ENCODE measurements around the gene PIP5KL1. TPM values are rescaled to one million over a fixed set of nuclear protein-coding genes. Genes with fewer than 3 reads are reported as not detected.

PIP5KL1 gene
- polyA plus RNA-seq, 1 donor from 2014 or later, result 3.4 TPM

DNA sequence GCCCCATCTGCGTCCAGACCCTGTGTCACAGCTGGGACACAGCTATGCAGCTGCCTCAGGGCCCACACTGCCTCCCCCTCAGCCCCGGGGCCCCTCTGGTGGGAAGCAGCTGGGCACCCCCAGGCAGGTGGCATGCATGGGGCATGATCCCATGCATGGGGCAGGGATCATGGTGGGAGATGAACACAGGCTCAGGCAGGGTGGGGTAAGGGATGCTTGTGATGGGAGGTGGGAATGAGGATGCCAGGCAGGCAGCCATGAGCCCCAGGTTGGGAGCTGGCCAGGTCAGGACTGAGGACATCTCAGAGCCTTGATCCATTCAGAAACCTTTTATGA is 30.5 kb upstream of the PIP5KL1 start:
- H3F3A ChIP-seq (ENCODE audit: insufficient read depth, low read length, poor library complexity, severe bottlenecking), result no peaks in the 10 kb centered on the region
- H3K9me2 ChIP-seq (ENCODE audit: insufficient read depth, low read length), result no peaks in the 10 kb centered on the region
- TF ChIP-seq SMC3 (conservative IDR thresholded peaks at IDR 0.05; ENCODE audit: poor library complexity) (no peak), RAD21 (conservative IDR thresholded peaks at IDR 0.05) (no peak)
- TF ChIP-seq, protein P1, sequence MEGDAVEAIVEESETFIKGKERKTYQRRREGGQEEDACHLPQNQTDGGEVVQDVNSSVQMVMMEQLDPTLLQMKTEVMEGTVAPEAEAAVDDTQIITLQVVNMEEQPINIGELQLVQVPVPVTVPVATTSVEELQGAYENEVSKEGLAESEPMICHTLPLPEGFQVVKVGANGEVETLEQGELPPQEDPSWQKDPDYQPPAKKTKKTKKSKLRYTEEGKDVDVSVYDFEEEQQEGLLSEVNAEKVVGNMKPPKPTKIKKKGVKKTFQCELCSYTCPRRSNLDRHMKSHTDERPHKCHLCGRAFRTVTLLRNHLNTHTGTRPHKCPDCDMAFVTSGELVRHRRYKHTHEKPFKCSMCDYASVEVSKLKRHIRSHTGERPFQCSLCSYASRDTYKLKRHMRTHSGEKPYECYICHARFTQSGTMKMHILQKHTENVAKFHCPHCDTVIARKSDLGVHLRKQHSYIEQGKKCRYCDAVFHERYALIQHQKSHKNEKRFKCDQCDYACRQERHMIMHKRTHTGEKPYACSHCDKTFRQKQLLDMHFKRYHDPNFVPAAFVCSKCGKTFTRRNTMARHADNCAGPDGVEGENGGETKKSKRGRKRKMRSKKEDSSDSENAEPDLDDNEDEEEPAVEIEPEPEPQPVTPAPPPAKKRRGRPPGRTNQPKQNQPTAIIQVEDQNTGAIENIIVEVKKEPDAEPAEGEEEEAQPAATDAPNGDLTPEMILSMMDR (IDR thresholded peaks at IDR 0.05; ENCODE audit: poor library complexity, severe bottlenecking), result no peak
- no peaks in the 10 kb centered on the region for H3K9me3 ChIP-seq (ENCODE audit: low read length)
- H3K4me2 ChIP-seq (ENCODE audit: low read length), result no peak overlapping the region
- H3K79me2 ChIP-seq (replicated peaks; ENCODE audit: insufficient read depth, low read length), result peaks cover 10% of the 10 kb centered on the region
- H2AFZ ChIP-seq (ENCODE audit: low read depth, low read length), result no peak overlapping the region
- no peaks in the 10 kb centered on the region for H3K27me3 ChIP-seq (ENCODE audit: insufficient read depth, low read depth, low read length)
- no peak overlapping the region for H3K9ac ChIP-seq (ENCODE audit: low read length)
- H3K27ac ChIP-seq (ENCODE audit: low read length), result no peak overlapping the region
- H3K36me3 ChIP-seq (ENCODE audit: insufficient read depth, low read length), result no peaks in the 10 kb centered on the region
- H4K20me1 ChIP-seq (ENCODE audit: insufficient read depth), result no peaks in the 10 kb centered on the region
- no peak overlapping the region for H3K4me3 ChIP-seq (ENCODE audit: low read length)

DNA sequence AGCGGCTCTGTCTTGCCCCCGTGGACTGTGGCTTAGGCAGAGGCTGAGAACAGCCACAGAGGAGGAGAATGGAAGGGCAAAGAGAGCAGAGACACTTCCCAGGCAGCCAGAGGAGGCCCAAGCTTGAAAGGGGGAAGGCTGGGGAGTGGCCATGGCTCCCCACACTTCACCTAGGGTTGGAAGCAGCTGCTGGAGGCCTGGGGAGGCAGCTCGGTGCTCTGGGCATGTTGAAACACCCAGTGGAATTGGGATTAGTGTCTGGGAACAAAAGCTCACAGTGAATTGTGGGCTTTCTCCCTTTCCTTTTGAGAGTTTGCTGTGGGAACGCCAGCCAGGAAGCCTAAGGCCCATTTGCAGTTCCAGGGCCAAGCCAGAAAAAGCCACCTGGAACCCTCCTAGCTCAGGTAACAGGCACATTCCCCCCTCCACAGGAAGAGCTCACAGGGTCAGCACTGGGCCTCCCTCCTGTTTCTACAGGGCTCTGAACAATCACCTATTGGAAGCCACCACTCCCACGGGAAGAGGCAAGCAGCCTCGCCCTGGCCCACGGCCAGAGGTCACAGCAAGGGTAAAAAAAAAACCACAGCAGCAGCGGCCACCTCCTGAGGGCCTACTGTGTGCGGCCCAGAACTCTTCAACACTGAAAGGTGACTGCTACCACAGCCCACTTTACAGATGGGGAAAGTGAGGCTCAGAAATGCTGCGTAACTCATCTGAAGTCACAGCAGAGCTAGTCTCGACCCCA is 30.0 kb upstream of the PIP5KL1 start:
- no peak overlapping the region for H3K4me2 ChIP-seq (ENCODE audit: low read length)
- H3F3A ChIP-seq (ENCODE audit: insufficient read depth, low read length, poor library complexity, severe bottlenecking), result no peaks in the 10 kb centered on the region
- H4K20me1 ChIP-seq (ENCODE audit: insufficient read depth), result no peaks in the 10 kb centered on the region
- H3K9me2 ChIP-seq (ENCODE audit: insufficient read depth, low read length), result no peaks in the 10 kb centered on the region
- H2AFZ ChIP-seq (ENCODE audit: low read depth, low read length), result no peak overlapping the region
- peaks cover 12% of the 10 kb centered on the region for H3K79me2 ChIP-seq (replicated peaks; ENCODE audit: insufficient read depth, low read length)
- no peak overlapping the region for H3K4me3 ChIP-seq (ENCODE audit: low read length)
- H3K27ac ChIP-seq (ENCODE audit: low read length), result no peak overlapping the region
- H3K36me3 ChIP-seq (ENCODE audit: insufficient read depth, low read length), result no peaks in the 10 kb centered on the region
- H3K9ac ChIP-seq (ENCODE audit: low read length), result no peak overlapping the region
- no peak for TF ChIP-seq POLR2AphosphoS5 (IDR thresholded peaks at IDR 0.05)
- TF ChIP-seq RAD21 (conservative IDR thresholded peaks at IDR 0.05), result no peak
- no peak for TF ChIP-seq TAF1 (IDR thresholded peaks at IDR 0.05; ENCODE audit: low read depth)
- H3K27me3 ChIP-seq (ENCODE audit: insufficient read depth, low read depth, low read length), result no peaks in the 10 kb centered on the region
- no peaks in the 10 kb centered on the region for H3K9me3 ChIP-seq (ENCODE audit: low read length)

DNA sequence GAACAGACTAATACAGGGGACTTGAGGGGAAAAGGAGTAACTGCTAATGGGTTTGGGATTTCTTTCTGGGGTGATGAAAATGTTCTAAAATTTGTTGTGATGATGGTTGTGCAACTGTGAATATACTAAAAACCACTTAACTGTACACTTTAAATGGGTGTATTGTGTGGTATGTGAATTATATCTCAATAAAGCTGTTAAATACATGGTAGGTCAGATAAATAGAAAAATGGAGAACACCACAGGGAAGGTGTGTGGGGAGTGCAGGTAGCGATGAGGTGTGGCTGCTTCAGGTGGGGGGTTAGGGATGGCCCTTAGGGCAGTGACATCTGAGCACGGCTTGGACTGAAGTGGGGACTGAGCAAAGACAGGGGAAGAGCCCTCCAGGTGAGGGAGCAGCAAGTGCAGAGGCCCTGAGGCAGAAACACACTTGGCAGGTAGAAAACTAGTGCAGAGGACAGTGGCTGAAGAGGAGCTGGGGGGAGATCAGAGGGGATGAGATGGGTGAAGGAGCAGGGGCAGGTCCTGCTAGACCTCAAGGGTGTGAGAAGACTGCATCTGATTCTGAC is 29.3 kb upstream of the PIP5KL1 start:
- H3K9ac ChIP-seq (ENCODE audit: low read length), result no peak overlapping the region
- H4K20me1 ChIP-seq (ENCODE audit: insufficient read depth), result no peaks in the 10 kb centered on the region
- no peak for TF ChIP-seq EP300 (conservative IDR thresholded peaks at IDR 0.05; ENCODE audit: poor library complexity, severe bottlenecking)
- TF ChIP-seq, protein P2, sequence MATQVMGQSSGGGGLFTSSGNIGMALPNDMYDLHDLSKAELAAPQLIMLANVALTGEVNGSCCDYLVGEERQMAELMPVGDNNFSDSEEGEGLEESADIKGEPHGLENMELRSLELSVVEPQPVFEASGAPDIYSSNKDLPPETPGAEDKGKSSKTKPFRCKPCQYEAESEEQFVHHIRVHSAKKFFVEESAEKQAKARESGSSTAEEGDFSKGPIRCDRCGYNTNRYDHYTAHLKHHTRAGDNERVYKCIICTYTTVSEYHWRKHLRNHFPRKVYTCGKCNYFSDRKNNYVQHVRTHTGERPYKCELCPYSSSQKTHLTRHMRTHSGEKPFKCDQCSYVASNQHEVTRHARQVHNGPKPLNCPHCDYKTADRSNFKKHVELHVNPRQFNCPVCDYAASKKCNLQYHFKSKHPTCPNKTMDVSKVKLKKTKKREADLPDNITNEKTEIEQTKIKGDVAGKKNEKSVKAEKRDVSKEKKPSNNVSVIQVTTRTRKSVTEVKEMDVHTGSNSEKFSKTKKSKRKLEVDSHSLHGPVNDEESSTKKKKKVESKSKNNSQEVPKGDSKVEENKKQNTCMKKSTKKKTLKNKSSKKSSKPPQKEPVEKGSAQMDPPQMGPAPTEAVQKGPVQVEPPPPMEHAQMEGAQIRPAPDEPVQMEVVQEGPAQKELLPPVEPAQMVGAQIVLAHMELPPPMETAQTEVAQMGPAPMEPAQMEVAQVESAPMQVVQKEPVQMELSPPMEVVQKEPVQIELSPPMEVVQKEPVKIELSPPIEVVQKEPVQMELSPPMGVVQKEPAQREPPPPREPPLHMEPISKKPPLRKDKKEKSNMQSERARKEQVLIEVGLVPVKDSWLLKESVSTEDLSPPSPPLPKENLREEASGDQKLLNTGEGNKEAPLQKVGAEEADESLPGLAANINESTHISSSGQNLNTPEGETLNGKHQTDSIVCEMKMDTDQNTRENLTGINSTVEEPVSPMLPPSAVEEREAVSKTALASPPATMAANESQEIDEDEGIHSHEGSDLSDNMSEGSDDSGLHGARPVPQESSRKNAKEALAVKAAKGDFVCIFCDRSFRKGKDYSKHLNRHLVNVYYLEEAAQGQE (IDR thresholded peaks at IDR 0.05; ENCODE audit: borderline replicate concordance), result no peak
- no peak for TF ChIP-seq TAF1 (IDR thresholded peaks at IDR 0.05; ENCODE audit: low read depth)
- no peak for TF ChIP-seq RAD21 (conservative IDR thresholded peaks at IDR 0.05)
- no peak for TF ChIP-seq EZH2 (IDR thresholded peaks at IDR 0.05; ENCODE audit: borderline replicate concordance, insufficient read depth, low read length, poor library complexity, severe bottlenecking)
- TF ChIP-seq MXI1 (conservative IDR thresholded peaks at IDR 0.05; ENCODE audit: poor library complexity, severe bottlenecking), result no peak
- no peak for TF ChIP-seq SMC3 (conservative IDR thresholded peaks at IDR 0.05; ENCODE audit: poor library complexity)
- no peak for TF ChIP-seq POLR2AphosphoS5 (IDR thresholded peaks at IDR 0.05)
- TF ChIP-seq, protein P1 (IDR thresholded peaks at IDR 0.05; ENCODE audit: poor library complexity, severe bottlenecking), result no peak

More for the DNA sequence above, 29.3 kb upstream of the PIP5KL1 start:
- peaks cover 15% of the 10 kb centered on the region for H3K79me2 ChIP-seq (replicated peaks; ENCODE audit: insufficient read depth, low read length)
- H3K4me3 ChIP-seq (ENCODE audit: low read length), result no peak overlapping the region
- H3K4me2 ChIP-seq (ENCODE audit: low read length), result no peak overlapping the region
- H3F3A ChIP-seq (ENCODE audit: insufficient read depth, low read length, poor library complexity, severe bottlenecking), result no peaks in the 10 kb centered on the region
- H3K36me3 ChIP-seq (ENCODE audit: insufficient read depth, low read length), result no peaks in the 10 kb centered on the region
- no peaks in the 10 kb centered on the region for H3K27me3 ChIP-seq (ENCODE audit: insufficient read depth, low read depth, low read length)
- H2AFZ ChIP-seq (ENCODE audit: low read depth, low read length), result no peak overlapping the region
- H3K9me2 ChIP-seq (ENCODE audit: insufficient read depth, low read length), result no peaks in the 10 kb centered on the region
- no peaks in the 10 kb centered on the region for H3K9me3 ChIP-seq (ENCODE audit: low read length)
- no peak overlapping the region for H3K27ac ChIP-seq (ENCODE audit: low read length)

Data from neural cell (in vitro differentiated cells).